ENCODE data around the gene PALM. TPM values are rescaled to one million over a fixed set of nuclear protein-coding genes. Genes with fewer than 3 reads are reported as not detected.

The PALM gene
- total RNA-seq, 5 donors from 2014 or later (not counting 1 experiment from before 2014, with no cell fraction given) = 0.19 to 0.57 (median 0.41) TPM; not detected in 1

GRCh38 chr19:751501-752341, 43.0 kb downstream of the PALM start:
- Mint-ChIP-seq H3K27me3 (no peaks in the 10 kb centered on the region), H3K4me3 (no peak overlapping the region), H3K4me1 (no peaks in the 10 kb centered on the region), H3K9me3 (no peaks in the 10 kb centered on the region), H3K36me3 (no peaks in the 10 kb centered on the region), H3K27ac (no peak overlapping the region)
- no peak overlapping the region for H3K4me3 ChIP-seq (ENCODE audit: control insufficient read depth in 1 of 2, extremely low read depth in 1 of 2, low read length in 1 of 2)
- no peak for ATAC-seq (replicated peaks in 1 of 4)
- H3K27ac ChIP-seq (ENCODE audit: low read length) = no peak overlapping the region
- H3K4me1 ChIP-seq (ENCODE audit: control insufficient read depth in 1 of 2, extremely low read depth in 1 of 2, insufficient read depth in 2 of 2, low read length in 2 of 2) = no peaks in the 10 kb centered on the region
- CTCF ChIA-PET = no interaction called here
- no peaks in the 10 kb centered on the region for H3K36me3 ChIP-seq (ENCODE audit: control insufficient read depth in 2 of 2, extremely low read depth in 1 of 2, insufficient read depth in 1 of 2, low read length in 1 of 2)
- peaks cover 0 to 34% of the 10 kb centered on the region in 2 experiments for H3K27me3 ChIP-seq (replicated peaks in 1 of 2; ENCODE audit: control insufficient read depth in 2 of 2, extremely low read depth in 1 of 2, insufficient read depth in 2 of 2, low read length in 1 of 2)
- POLR2A ChIA-PET = no interaction called here
- H3K9me3 ChIP-seq = no peaks in the 10 kb centered on the region
- no peak for DNase-seq
- 73% methylated on average over 16 of the region's 30 CpGs for WGBS (ENCODE audit: insufficient coverage)

- ATAC-seq (replicated peaks in 1 of 4) = no peak
- no peaks in the 10 kb centered on the region for H3K27me3 Mint-ChIP-seq
- H3K36me3 ChIP-seq (ENCODE audit: control insufficient read depth in 2 of 2, extremely low read depth in 1 of 2, insufficient read depth in 1 of 2, low read length in 1 of 2) = no peaks in the 10 kb centered on the region
- H3K27me3 ChIP-seq (replicated peaks in 1 of 2; ENCODE audit: control insufficient read depth in 2 of 2, extremely low read depth in 1 of 2, insufficient read depth in 2 of 2, low read length in 1 of 2) = peaks cover 0 to 34% of the 10 kb centered on the region in 2 experiments
- H3K9me3 Mint-ChIP-seq = no peaks in the 10 kb centered on the region
- H3K4me1 Mint-ChIP-seq = no peaks in the 10 kb centered on the region
- CTCF ChIA-PET = no interaction called here
- H3K4me3 Mint-ChIP-seq = no peak overlapping the region
- no peak overlapping the region for H3K4me3 ChIP-seq (ENCODE audit: control insufficient read depth in 1 of 2, extremely low read depth in 1 of 2, low read length in 1 of 2)
- POLR2A ChIA-PET = no interaction called here
- DNase-seq = no peak
- H3K4me1 ChIP-seq (ENCODE audit: control insufficient read depth in 1 of 2, extremely low read depth in 1 of 2, insufficient read depth in 2 of 2, low read length in 2 of 2) = no peaks in the 10 kb centered on the region
- no peaks in the 10 kb centered on the region for H3K9me3 ChIP-seq
- no peak overlapping the region for H3K27ac Mint-ChIP-seq
- H3K27ac ChIP-seq (ENCODE audit: low read length) = no peak overlapping the region
- 52% methylated on average over 31 of the region's 39 CpGs for WGBS (ENCODE audit: insufficient coverage)
- no peaks in the 10 kb centered on the region for H3K36me3 Mint-ChIP-seq
Measured at GRCh38 chr19:752652-753517, 44.1 kb downstream of the PALM start.

GRCh38 chr19:754530-754929, 45.8 kb downstream of the PALM start:
- no peaks in the 10 kb centered on the region for H3K27me3 Mint-ChIP-seq

GRCh38 chr19:755063-755462, 46.3 kb downstream of the PALM start:
- Histone ChIP-seq H3K36me3 (ENCODE audit: control insufficient read depth in 2 of 2, extremely low read depth in 1 of 2, insufficient read depth in 1 of 2, low read length in 1 of 2) (no peaks in the 10 kb centered on the region), H3K9me3 (no peaks in the 10 kb centered on the region), H3K4me1 (ENCODE audit: control insufficient read depth in 1 of 2, extremely low read depth in 1 of 2, insufficient read depth in 2 of 2, low read length in 2 of 2) (no peaks in the 10 kb centered on the region), H3K4me3 (ENCODE audit: control insufficient read depth in 1 of 2, extremely low read depth in 1 of 2, low read length in 1 of 2) (no peak overlapping the region), H3K27me3 (replicated peaks in 1 of 2; ENCODE audit: control insufficient read depth in 2 of 2, extremely low read depth in 1 of 2, insufficient read depth in 2 of 2, low read length in 1 of 2) (peaks cover 0 to 36% of the 10 kb centered on the region in 2 experiments), H3K27ac (ENCODE audit: low read length) (no peak overlapping the region)
- WGBS (ENCODE audit: insufficient coverage) = 93% methylated on average over 13 of the region's 15 CpGs
- Mint-ChIP-seq H3K4me3 (no peak overlapping the region), H3K9me3 (peaks cover 0 to 9% (median 3%) of the 10 kb centered on the region in 3 donors), H3K27ac (no peak overlapping the region), H3K27me3 (no peaks in the 10 kb centered on the region), H3K4me1 (no peaks in the 10 kb centered on the region), H3K36me3 (no peaks in the 10 kb centered on the region)
- DNase-seq (no peak), ATAC-seq (replicated peaks in 1 of 4) (no peak)
- ChIA-PET POLR2A (no interaction called here), CTCF (interaction anchor here in 1 of 2 donors (0.6 kb wide), 1 partner anchor 20 kb away, joined by 5 read pairs; no protein-coding TSS in a partner anchor)

More at GRCh38 chr19:754530-754929, 45.8 kb downstream of the PALM start:
- no peaks in the 10 kb centered on the region for H3K36me3 ChIP-seq (ENCODE audit: control insufficient read depth in 2 of 2, extremely low read depth in 1 of 2, insufficient read depth in 1 of 2, low read length in 1 of 2)
- H3K4me1 Mint-ChIP-seq = no peaks in the 10 kb centered on the region
- no peaks in the 10 kb centered on the region for H3K9me3 ChIP-seq
- ATAC-seq (replicated peaks in 1 of 4) (no peak), DNase-seq (no peak)
- ChIA-PET POLR2A (no interaction called here), CTCF (no interaction called here)
- WGBS (ENCODE audit: insufficient coverage) = 66% methylated on average over 4 of the region's 9 CpGs
- H3K36me3 Mint-ChIP-seq = no peaks in the 10 kb centered on the region
- H3K27ac Mint-ChIP-seq = no peak overlapping the region
- H3K4me3 Mint-ChIP-seq = no peak overlapping the region
- H3K27me3 ChIP-seq (replicated peaks in 1 of 2; ENCODE audit: control insufficient read depth in 2 of 2, extremely low read depth in 1 of 2, insufficient read depth in 2 of 2, low read length in 1 of 2) = peaks cover 0 to 36% of the 10 kb centered on the region in 2 experiments
- no peak overlapping the region for H3K4me3 ChIP-seq (ENCODE audit: control insufficient read depth in 1 of 2, extremely low read depth in 1 of 2, low read length in 1 of 2)
- H3K9me3 Mint-ChIP-seq = peaks cover 0 to 6% (median 0%) of the 10 kb centered on the region in 3 donors
- H3K27ac ChIP-seq (ENCODE audit: low read length) = no peak overlapping the region
- H3K4me1 ChIP-seq (ENCODE audit: control insufficient read depth in 1 of 2, extremely low read depth in 1 of 2, insufficient read depth in 2 of 2, low read length in 2 of 2) = no peaks in the 10 kb centered on the region

- no peaks in the 10 kb centered on the region for H3K27me3 Mint-ChIP-seq
- Histone ChIP-seq H3K4me1 (ENCODE audit: control insufficient read depth in 1 of 2, extremely low read depth in 1 of 2, insufficient read depth in 2 of 2, low read length in 2 of 2) (no peaks in the 10 kb centered on the region), H3K9me3 (no peaks in the 10 kb centered on the region), H3K27me3 (replicated peaks in 1 of 2; ENCODE audit: control insufficient read depth in 2 of 2, extremely low read depth in 1 of 2, insufficient read depth in 2 of 2, low read length in 1 of 2) (peaks cover 0 to 33% of the 10 kb centered on the region in 2 experiments), H3K27ac (ENCODE audit: low read length) (no peak overlapping the region), H3K36me3 (ENCODE audit: control insufficient read depth in 2 of 2, extremely low read depth in 1 of 2, insufficient read depth in 1 of 2, low read length in 1 of 2) (no peaks in the 10 kb centered on the region), H3K4me3 (ENCODE audit: control insufficient read depth in 1 of 2, extremely low read depth in 1 of 2, low read length in 1 of 2) (no peak overlapping the region)
- ChIA-PET POLR2A (no interaction called here), CTCF (no interaction called here)
- H3K27ac Mint-ChIP-seq = no peak overlapping the region
- peaks cover 0 to 9% (median 3%) of the 10 kb centered on the region in 3 donors for H3K9me3 Mint-ChIP-seq
- no peak overlapping the region for H3K4me3 Mint-ChIP-seq
- DNase-seq (no peak), ATAC-seq (replicated peaks in 1 of 4) (no peak)
- no peaks in the 10 kb centered on the region for H3K36me3 Mint-ChIP-seq
- H3K4me1 Mint-ChIP-seq = no peaks in the 10 kb centered on the region
Measured at GRCh38 chr19:756236-756635, 47.5 kb downstream of the PALM start.

GRCh38 chr19:756821-757688, 48.3 kb downstream of the PALM start:
- Mint-ChIP-seq H3K9me3 (peaks cover 0 to 9% (median 3%) of the 10 kb centered on the region in 3 donors), H3K36me3 (no peaks in the 10 kb centered on the region), H3K4me1 (no peaks in the 10 kb centered on the region), H3K4me3 (no peak overlapping the region), H3K27ac (no peak overlapping the region), H3K27me3 (peaks cover 0 to 1% of the 10 kb centered on the region in 2 donors)
- CTCF ChIA-PET = no interaction called here
- no peak overlapping the region for H3K27ac ChIP-seq (ENCODE audit: low read length)
- WGBS (ENCODE audit: insufficient coverage) = 82% methylated on average over 35 of the region's 36 CpGs
- no peaks in the 10 kb centered on the region for H3K36me3 ChIP-seq (ENCODE audit: control insufficient read depth in 2 of 2, extremely low read depth in 1 of 2, insufficient read depth in 1 of 2, low read length in 1 of 2)
- H3K4me3 ChIP-seq (ENCODE audit: control insufficient read depth in 1 of 2, extremely low read depth in 1 of 2, low read length in 1 of 2) = no peak overlapping the region
- H3K4me1 ChIP-seq (ENCODE audit: control insufficient read depth in 1 of 2, extremely low read depth in 1 of 2, insufficient read depth in 2 of 2, low read length in 2 of 2) = no peaks in the 10 kb centered on the region
- H3K9me3 ChIP-seq = no peaks in the 10 kb centered on the region
- POLR2A ChIA-PET = no interaction called here
- DNase-seq (no peak), ATAC-seq (replicated peaks in 1 of 4) (no peak)
- peaks cover 0 to 29% of the 10 kb centered on the region in 2 experiments for H3K27me3 ChIP-seq (replicated peaks in 1 of 2; ENCODE audit: control insufficient read depth in 2 of 2, extremely low read depth in 1 of 2, insufficient read depth in 2 of 2, low read length in 1 of 2)

Measured in T-cell (primary cell).